Fibroblast of pulmonary artery (primary cell): ENCODE data around the gene SNX21.
A peak's percentile ranks its signal among the peaks of the same experiment; 100 is the strongest.

Source experiments
- DNase-seq: peaks from one replicate; pipeline ENCODE4 v3.0.0-alpha.2; 2010; ENCODE audit warnings: low read depth
- H3K4me3 ChIP-seq: replicated peaks from 2 replicates; pipeline ENCODE4 v1.5.1; 2011; ENCODE audit warnings: low read depth, mild to moderate bottlenecking, control low read depth, low read length, moderate library complexity
- CTCF ChIP-seq: IDR thresholded peaks from 2 replicates; pipeline ENCODE4 v1.5.1; 2011; ENCODE audit warnings: mild to moderate bottlenecking, control low read depth, low read length, inconsistent platforms; ENCODE audit errors: missing control alignments

Gene SNX21

GRCh38 chr20:45861221-45862075 is 27.8 kb downstream of the SNX21 start:
- DNase-seq: peak; percentile 29
- no peak for TF ChIP-seq CTCF

GRCh38 chr20:45863543-45864470 is 30.2 kb downstream of the SNX21 start:
- DNase-seq: no peak
- H3K4me3 ChIP-seq: no peak overlapping the region

More at GRCh38 chr20:45861221-45862075, 27.8 kb downstream of the SNX21 start:
- no peak overlapping the region for H3K4me3 ChIP-seq

GRCh38 chr20:45866454-45866853 is 32.9 kb downstream of the SNX21 start:
- TF ChIP-seq CTCF: no peak
- no peak for DNase-seq
- no peak overlapping the region for H3K4me3 ChIP-seq

More at GRCh38 chr20:45863543-45864470, 30.2 kb downstream of the SNX21 start:
- no peak for TF ChIP-seq CTCF

GRCh38 chr20:45867136-45867818 is 33.7 kb downstream of the SNX21 start:
- H3K4me3 ChIP-seq: no peak overlapping the region
- DNase-seq: no peak
- no peak for TF ChIP-seq CTCF

- TF ChIP-seq CTCF: no peak
- no peak overlapping the region for H3K4me3 ChIP-seq
- DNase-seq: peak; percentile 40
Measured at GRCh38 chr20:45867819-45868176, 34.2 kb downstream of the SNX21 start.

GRCh38 chr20:45872626-45873025 is 39.0 kb downstream of the SNX21 start:
- TF ChIP-seq CTCF: no peak
- no peak overlapping the region for H3K4me3 ChIP-seq
- DNase-seq: no peak
